MM.1S (cell line): ENCODE results near the gene CDPF1.

ENCODE experiments used
- EZH2 ChIP-seq: fragments of 300-600 bp; sonication (generic); optimal IDR thresholded peaks from 2 replicates; pipeline ENCODE3; 2017; ENCODE audit warnings: low read depth, mild to moderate bottlenecking, antibody characterized with exemption, low read length, mixed read lengths
- EZH2phosphoT487 ChIP-seq: fragments of 300-600 bp; sonication (generic); IDR thresholded peaks from 2 replicates; pipeline ENCODE4 v1.6.1; 2018; ENCODE audit warnings: antibody characterized with exemption, low read length
- TF ChIP-seq, protein P1 (sequence below): fragments of 300-600 bp; sonication (generic); IDR thresholded peaks from 2 replicates; pipeline ENCODE4 v1.5.1; 2016; ENCODE audit warnings: antibody characterized with exemption, low read length, mixed read lengths

GRCh38 chr22:46275455-46276122 is 25.5 kb upstream of the CDPF1 start:
- TF ChIP-seq EZH2, result no peak
- TF ChIP-seq, protein P1, sequence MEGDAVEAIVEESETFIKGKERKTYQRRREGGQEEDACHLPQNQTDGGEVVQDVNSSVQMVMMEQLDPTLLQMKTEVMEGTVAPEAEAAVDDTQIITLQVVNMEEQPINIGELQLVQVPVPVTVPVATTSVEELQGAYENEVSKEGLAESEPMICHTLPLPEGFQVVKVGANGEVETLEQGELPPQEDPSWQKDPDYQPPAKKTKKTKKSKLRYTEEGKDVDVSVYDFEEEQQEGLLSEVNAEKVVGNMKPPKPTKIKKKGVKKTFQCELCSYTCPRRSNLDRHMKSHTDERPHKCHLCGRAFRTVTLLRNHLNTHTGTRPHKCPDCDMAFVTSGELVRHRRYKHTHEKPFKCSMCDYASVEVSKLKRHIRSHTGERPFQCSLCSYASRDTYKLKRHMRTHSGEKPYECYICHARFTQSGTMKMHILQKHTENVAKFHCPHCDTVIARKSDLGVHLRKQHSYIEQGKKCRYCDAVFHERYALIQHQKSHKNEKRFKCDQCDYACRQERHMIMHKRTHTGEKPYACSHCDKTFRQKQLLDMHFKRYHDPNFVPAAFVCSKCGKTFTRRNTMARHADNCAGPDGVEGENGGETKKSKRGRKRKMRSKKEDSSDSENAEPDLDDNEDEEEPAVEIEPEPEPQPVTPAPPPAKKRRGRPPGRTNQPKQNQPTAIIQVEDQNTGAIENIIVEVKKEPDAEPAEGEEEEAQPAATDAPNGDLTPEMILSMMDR, result no peak
- no peak for TF ChIP-seq EZH2phosphoT487
